SKM-1 treated with dmso at 0.1 percent for 144 hours (cell line): ENCODE results near the gene ARMC9.
"Not testable (repeated sequence)": the region's sequence is repeated elsewhere in the genome, so short reads cannot be mapped to it uniquely, and the experiment has no call there.

ENCODE experiments used
- DNase-seq: peaks from one replicate; lab custom pipeline; 2025; ENCODE audit not compliant: unreplicated experiment; lab: John Stamatoyannopoulos, UW

Gene ARMC9

DNA sequence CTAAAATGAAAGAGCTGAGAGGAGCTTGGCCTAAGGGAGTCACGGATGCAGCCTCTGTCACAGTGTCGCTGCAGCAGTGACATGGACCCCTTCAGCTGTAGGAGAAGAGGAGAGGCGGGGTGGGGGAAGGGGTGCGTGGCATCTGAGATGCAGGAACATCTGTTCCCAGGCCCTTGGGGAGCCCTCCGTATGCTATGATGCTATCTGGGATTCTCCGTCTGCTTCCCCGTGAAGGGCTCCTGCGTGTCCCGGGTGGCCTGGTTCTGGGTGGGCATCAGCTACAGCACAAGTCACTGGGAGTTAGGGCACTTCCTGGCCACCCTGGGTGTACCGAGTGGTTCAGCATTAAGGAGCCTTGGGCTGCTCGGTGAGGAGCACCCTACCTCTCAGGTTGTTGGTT is 161.5 kb downstream of the ARMC9 start:
- DNase-seq: no peak

DNA sequence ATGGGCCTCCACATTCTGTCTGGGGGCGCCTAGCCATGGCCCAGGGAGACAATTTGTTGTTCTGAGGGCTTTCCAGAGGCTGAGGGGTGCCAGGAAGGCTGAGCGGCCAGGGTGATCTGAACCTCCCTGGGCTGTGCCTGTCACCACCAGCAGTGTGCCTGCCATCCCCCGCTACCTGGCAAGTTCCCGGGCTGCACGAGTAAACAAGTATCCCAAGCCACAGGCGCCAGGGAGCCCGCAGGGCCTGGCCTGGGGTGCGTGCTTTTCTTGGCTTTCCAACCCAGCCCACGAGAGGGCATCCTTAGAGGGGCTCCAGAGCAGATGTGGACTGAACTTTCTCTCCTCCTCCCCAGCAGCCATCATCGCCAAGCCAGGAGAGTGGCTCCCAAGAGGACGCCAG is 162.0 kb downstream of the ARMC9 start:
- DNase-seq: no peak

DNA sequence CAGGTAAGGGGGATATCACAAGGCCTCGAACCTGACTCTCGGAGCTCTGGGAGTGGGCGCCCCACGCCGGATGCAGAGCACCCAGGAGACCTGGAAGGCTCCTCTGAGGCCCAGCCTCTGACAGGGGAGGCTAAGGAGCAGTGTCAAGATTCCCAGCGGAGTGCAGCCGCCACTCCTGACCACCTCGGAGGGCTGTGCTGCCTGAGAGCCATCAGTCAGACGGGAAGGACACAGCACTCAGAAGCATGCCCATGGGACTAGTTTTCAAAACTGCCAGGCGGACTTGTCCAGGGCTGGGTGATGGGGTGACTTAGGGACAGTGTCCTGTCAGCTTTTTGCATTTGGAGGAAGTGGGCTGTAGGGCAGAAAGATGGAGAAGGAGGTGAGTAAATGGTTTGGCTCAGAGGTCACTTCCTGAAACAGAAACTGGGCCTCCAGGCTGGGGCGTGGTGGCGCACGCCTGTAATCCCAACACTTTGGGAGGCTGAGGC is 162.5 kb downstream of the ARMC9 start:
- DNase-seq: peak; percentile 29

DNA sequence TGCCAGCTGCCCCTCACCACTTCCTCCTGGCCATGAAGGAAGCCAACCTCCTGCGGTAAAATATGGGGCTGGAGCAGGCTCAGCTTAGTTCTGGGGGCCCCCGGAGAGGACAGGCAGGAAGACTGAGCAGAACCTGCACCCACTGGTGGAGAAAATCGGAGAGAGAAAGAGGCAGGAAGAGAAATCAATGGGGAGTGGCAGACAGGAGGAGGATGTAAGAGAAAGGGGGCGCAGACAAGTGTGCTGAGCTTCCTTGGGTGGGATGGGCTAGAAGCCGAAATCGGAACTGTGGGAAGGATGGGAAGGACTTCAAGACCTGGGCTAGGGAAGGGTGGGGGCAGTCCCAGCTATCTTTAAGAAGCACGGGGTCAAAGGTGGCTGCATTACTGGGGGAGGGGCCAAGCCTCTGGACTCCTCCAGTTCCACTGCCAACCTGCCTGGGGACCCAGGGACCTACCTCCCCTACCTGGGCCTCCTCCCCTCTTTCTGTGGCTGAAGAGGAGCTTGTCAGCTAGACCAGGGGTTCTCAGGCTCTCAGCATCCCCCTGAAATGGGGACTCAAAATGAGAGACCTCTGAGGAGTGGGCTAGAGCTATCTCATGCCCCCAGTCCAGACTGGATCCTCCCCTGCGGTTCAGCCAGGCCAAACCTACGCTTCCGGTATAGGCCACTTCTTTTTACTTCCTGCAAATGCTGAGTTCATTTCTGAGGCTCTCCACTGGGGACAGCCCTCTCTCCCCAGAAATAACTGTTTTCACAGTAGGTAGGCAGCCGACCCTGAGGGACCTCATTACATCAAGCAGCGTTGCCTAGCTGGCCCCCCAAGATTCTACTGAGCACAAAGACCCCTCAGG is 163.5 kb downstream of the ARMC9 start:
- DNase-seq: peak; percentile 45

DNA sequence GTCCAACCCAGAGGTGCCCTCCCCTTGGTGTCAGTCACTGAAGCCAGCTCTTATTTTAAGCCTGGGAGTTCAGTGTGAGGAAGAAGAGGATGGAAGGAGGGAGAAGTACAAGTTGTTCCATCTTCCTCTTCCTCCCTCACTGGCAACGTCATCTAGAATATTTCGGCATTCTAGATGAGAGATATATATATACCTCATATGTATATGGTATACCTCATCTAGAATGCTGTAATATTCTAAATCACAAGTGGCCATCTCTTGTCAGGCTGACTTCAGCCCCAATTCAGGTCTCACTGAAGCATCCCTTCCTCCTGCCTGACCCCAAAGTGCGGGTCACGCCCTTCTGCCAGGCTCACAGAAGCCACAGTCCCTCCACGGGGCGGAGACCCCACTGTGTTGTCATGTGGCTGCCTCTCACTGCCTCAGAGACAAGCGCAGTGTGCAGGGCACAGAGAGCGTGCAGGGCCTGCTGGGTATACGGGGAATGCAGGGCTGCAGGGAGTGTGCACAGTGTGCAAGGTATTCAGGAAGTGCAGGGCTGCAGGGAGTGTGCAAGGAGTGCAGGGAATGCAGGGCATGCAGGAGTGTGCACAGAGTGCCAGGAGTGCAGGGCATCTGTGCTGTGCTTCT is 164.2 kb downstream of the ARMC9 start:
- DNase-seq: no peak

DNA sequence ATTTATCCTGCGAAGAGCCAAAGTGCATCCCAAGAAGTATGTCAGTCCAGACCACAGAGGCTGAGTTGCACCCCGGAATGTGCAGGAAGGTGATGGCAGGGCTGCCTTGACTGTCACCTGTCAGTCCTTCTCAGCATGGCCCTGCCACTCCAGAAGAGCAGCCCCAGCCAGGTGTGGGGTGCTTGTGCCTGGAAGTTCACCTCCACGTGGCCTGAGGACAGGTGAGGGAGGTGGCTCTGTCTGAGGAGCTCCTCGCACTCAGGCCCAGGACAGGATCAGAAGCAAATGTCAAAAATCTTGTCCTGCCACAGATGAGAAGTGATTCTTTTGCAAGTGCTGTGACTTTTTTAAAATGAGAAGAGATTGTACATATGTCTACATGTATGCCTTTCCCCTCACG is 165.6 kb downstream of the ARMC9 start:
- DNase-seq: no peak

DNA sequence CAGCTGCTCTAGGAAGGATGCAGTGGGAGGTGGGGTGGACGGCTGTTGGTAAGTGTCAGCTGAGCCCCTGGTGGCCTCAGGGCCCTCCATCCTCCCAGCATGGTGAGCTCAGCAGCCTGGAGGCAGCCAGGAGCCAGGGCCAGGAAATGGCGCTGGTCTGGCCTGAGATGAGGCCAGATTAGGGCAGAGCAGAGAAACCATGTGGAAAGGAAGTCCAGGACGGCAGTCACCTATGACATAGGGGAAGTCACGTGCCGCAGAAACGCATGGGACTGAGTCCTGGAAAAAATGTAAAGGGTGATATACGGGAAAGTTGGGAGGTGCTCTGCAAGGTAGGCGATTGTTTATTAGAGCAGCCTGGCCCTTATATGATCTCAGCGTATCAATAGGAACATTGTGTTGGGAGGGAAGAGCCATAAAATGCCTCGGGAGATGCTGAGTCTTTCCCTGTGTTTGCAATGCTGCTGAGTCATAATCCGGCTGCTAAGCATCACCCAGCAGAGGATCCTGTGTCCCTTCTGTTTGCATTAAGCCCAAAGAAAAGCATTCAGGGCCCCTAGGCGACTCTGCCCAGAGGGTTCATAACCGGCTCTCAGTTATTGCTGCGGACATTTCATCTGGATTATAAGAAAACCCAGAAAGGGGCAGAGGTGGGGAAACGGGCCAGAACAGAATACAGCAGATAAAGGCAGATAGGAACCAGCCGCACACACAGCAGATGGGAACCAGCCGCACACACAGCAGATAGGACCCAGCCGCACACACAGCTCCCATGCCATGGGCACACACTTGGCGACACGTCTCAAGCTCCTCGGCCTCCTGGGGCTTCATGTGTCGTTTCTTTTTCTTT is 166.8 kb downstream of the ARMC9 start:
- DNase-seq: no peak

DNA sequence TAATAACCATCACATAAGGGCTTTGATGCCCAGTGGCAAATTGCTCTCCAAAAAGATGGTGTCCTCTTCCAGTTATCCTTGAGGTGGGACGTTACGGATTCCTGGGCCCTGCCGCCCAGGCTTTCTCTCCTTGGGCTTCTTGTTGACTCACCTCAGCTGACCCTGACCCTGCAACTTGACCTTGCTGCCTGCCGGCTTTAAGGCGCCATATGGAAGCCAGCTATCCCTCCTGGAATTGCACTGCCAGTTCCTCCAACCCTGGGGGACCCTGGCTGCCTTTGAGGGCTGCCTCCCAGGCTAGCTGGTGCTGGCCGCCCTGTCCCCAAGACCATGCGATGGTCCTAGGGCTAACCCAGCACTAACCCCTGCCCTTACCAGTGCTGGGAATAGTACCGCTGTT is 168.7 kb downstream of the ARMC9 start:
- no peak for DNase-seq

DNA sequence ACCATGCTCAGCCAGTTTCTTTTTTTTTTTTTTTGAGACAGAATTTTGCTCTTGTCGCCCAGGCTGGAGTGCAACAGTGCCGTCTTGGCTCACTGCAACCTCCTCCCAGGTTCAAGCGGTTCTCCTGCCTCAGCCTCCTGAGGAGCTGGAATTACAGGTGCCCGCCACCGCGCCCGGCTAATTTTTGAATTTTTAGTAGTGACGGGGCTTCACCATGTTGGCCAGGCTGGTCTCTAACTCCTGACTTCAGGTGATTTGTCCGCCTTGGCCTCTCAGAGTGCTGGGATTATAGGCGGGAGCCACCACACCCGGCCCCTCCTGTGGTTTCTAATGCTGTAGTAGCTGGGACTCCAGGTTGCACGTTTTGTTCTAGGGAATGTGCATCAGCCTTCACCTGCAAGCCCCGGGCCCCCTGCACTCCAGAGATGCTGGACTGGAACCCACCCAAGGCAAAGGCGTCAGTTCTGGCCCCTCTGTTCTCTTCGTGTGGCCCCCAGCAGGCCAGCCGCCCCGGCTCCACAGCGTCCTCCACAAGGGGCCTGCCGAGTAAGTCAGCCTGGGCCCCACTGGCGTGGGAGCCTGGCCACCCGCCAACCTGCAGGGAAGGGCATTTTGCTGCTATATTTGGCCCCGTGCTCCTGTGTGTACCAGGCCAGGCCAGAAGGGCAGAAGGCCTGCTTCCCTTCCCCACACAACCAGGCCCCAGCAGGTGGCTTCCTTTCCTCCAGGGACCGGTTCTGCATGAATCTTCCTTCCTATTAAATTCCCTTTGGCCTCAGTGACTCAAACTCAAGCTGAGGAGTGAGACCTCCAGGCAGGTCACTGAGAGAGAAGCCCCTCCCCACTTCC is 171.4 kb downstream of the ARMC9 start:
- DNase-seq: no peak

DNA sequence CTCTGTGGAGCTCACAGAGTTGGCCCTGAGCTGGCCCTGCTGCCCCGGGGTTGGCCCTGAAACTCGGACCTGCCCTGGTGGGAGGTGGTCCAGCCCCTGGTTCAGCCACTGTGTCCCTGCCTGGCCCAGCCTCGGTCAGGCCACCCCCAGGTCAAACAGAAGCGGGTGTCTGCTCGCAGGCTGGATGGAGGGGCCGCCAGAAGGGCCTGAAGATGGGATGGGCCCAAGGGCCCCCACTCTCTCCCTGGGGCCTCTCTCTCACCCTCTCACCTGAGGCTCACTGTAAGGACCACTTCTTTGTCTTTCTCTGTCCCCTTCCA is 172.0 kb downstream of the ARMC9 start:
- no peak for DNase-seq

DNA sequence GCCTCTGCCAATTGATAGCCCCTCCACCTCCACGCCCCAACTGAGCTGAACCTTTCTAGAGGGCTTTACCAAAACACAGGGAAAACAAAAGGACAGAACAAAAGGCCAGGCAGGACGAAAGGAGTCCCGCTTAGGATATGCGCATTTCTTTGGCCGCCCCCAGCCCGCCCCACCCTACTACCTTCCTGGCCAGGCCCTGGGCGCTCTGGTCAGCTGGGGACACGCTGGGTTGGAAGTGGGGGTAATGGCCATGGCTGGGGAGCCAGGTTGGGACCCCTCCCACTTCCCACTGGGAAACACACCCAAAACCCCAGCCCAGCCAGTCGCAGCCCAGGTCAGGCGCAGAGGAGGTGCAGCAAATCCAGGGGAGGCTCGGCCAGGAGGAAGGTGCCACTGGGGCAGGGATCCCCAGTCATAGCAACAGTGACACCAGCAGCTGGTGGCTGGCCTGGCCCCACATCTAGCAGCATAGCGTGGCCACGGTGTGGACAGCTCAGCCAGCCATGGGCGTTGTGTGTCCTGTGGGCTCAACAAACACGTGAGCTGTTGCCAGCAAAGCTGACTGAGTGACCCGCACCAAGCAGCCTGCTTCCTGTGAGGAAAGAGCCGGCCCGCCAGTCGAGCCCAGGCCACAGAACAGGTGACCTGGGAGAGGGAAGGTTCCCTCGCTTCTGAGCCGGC is 172.5 kb downstream of the ARMC9 start:
- no peak for DNase-seq

DNA sequence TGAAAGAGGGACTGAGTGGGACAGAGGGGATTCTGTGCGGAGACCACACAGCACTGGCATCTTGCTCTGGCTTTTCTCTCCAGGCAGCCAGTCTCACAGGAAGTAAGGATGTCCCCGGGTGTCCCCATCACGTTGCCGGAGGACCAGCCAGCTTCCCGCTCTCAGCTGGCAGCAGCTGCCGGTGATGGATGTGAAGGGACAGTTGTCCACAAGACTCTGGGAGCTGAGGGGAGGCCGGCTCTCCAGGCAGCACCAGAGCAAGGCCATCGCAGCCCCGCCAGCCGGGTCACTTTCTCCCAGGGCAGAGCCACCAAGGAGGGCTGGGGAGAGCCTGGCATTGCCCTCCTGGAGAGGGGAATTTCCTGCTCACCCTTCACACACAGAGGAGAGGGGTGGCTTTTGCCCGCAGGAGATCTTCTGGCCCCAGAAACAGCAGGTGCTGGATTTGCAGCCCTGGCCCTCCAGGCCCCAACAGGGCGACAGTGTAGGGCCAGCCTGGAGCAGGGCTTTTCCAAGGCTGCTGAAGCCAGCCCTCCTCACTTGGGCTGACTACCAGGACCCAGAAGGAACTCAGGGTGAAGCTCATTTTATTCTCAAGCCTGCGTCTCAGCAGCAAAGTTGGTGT is 173.1 kb downstream of the ARMC9 start:
- DNase-seq: no peak

DNA sequence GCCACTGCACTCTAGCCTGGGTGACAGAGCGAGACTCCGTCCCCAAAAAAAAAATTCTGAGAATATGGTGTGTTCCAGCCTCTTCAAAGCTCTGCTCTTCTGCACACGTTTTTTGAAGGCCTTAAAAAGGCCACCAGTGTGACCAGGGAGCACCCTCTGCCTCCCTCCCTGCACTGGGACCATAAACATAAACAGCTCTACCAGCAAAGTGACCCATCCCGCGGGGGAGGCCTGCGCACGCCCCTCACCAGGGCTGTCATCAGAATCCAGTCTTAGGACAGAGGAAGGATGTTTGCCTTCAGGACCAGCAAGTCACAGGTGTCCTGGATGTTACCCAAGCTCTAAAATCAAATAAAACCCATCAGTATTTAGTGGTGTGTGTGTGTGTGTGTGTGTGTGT is 173.9 kb downstream of the ARMC9 start:
- no peak for DNase-seq

DNA sequence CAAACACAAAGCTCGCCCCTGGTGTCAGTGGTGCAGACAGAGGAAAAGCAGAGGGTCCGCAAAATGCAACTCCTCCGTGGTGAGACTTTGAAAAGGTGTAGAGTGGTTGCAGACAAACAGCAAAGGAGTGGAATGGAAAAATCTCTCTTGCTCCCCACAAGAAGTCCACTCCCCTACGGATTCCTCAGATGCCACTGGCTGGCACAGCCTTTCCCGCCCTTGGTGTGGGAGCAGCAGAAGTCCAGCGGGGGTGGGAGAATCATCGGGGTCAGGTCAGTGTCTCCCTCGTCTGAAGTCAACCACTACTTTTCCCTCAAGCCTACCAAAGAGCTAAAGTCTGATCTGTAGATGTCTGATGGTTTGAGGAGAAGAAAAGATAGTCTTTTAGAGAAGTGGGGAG is 174.8 kb downstream of the ARMC9 start:
- no peak for DNase-seq

DNA sequence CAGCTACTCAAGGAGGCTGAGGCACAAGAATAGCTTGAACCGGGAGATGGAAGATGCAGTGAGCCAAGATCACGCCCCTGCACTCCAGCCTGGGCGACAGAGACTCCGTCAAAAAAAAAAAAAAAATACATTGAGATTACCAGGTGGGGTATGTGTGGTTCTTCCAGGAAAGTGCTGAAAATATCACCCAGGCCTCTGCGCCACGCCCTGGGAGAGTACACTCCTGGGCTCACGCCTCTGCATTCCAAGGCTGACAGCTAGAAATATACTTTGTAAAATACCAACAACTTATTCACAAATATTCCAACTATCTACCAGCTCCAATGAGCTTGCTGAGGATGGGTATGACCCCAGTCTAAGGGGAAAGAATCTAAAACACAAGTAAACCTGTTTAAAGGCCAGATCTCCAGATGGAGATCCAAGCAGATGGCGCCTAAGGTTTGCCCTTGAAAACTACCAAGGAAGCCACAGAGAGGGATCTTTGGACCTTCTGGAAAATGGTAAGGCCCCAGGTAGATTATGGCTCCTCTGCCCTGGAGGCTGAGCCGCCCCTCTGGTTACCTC is 175.4 kb downstream of the ARMC9 start:
- DNase-seq: no peak

DNA sequence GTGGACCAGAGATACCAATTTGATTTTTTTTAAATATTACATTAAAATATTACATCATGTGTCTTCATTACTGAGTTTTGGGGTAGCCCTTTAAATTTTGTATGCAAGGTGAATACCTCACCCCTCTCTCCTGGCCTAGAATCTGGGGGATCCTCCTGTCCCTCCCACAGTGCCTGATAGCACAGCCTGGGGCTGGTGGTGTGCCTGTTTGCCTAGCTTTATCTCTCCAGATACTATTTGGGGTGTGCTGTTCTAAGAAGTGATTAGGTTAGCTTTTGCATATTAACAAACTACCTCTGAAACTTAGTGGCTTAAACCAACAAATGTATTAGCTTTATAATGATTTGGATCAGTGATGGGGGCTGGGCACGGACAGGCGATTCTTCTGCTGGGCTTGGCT is 176.3 kb downstream of the ARMC9 start:
- DNase-seq: no peak

DNA sequence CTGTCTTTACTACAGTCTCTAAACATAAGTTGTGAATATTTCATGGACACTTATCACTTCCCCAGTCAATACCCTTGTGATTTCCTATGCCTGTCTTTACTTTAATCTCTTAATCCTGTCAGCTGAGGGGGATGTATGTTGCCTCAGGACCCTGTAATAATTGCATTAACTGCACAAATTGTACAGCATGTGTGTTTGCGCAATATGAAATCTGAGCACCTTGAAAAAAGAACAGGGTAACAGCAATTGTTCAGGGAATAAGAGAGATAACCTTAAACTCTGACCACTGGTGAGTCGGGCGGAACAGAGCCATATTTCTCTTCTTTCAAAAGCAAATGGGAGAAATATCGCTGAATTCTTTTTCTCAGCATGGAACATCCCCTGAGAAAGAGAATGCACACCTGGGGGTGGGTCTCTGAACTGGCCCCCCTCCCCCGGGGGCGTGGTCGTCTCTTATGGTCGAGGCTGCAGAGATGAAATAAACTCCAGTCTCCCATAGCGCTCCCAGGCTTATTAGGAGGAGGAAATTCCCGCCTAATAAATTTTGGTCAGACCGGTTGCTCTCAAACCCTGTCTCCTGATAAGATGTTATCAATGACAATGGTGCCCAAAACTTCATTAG is 177.7 kb downstream of the ARMC9 start:
- not testable (repeated sequence) for DNase-seq

DNA sequence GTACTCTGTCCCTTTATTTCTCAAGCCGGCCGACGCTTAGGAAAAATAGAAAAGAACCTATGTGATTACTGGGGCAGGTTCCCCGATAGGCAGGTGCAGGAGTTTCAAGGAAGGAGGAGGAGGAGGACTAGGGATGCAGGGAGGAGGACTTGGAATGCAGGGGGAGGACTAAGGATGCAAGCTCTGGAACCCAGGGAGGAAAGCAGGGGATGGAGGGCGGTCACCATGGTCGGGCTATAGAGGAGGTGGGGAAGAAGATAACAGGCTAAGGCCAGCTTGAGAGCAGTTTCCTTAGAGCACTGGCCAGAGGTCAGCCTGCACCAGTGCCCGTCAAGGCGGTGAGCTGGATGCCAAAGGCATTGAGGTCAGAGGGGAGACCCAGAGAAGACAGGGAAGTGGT is 178.4 kb downstream of the ARMC9 start:
- no peak for DNase-seq
